Stromal cell of bone marrow (primary cell): Measurements from ENCODE around the gene AMOTL2.

Experiments
- DNase-seq: peaks from one replicate; pipeline ENCODE4 v3.0.0-alpha.2; 2012; ENCODE audit warnings: low read depth

Gene AMOTL2

GRCh38 chr3:134352031-134352671, 22.1 kb downstream of the AMOTL2 start:
- DNase-seq, result no peak

- DNase-seq, result no peak
Observed at GRCh38 chr3:134351427-134351826, 22.8 kb downstream of the AMOTL2 start.

- DNase-seq, result no peak
Observed at GRCh38 chr3:134350861-134351311, 23.4 kb downstream of the AMOTL2 start.

GRCh38 chr3:134350266-134350665, 24.0 kb downstream of the AMOTL2 start:
- no peak for DNase-seq

GRCh38 chr3:134348524-134348923, 25.7 kb downstream of the AMOTL2 start:
- DNase-seq, result peak; percentile 41

GRCh38 chr3:134347551-134347950, 26.7 kb downstream of the AMOTL2 start:
- no peak for DNase-seq

- no peak for DNase-seq
Observed at GRCh38 chr3:134346744-134347143, 27.5 kb downstream of the AMOTL2 start.

GRCh38 chr3:134345202-134345601, 29.0 kb downstream of the AMOTL2 start:
- DNase-seq, result no peak

- DNase-seq, result no peak
Observed at GRCh38 chr3:134344560-134344959, 29.7 kb downstream of the AMOTL2 start.

GRCh38 chr3:134342259-134342658, 32.0 kb downstream of the AMOTL2 start:
- DNase-seq, result no peak

GRCh38 chr3:134341389-134341788, 32.9 kb downstream of the AMOTL2 start:
- DNase-seq, result no peak

- DNase-seq, result no peak
Observed at GRCh38 chr3:134340982-134341365, 33.3 kb downstream of the AMOTL2 start.

- DNase-seq, result no peak
Observed at GRCh38 chr3:134340362-134340981, 33.8 kb downstream of the AMOTL2 start.

- no peak for DNase-seq
Observed at GRCh38 chr3:134339913-134340312, 34.3 kb downstream of the AMOTL2 start.

- no peak for DNase-seq
Observed at GRCh38 chr3:134339331-134339730, 34.9 kb downstream of the AMOTL2 start.

GRCh38 chr3:134338516-134339261, 35.6 kb downstream of the AMOTL2 start:
- DNase-seq, result no peak

GRCh38 chr3:134338201-134338512, 36.1 kb downstream of the AMOTL2 start:
- DNase-seq, result no peak

GRCh38 chr3:134337511-134338200, 36.6 kb downstream of the AMOTL2 start:
- DNase-seq, result no peak

- no peak for DNase-seq
Observed at GRCh38 chr3:134337071-134337482, 37.2 kb downstream of the AMOTL2 start.

- DNase-seq, result no peak
Observed at GRCh38 chr3:134336587-134336986, 37.7 kb downstream of the AMOTL2 start.

- no peak for DNase-seq
Observed at GRCh38 chr3:134334901-134335280, 39.4 kb downstream of the AMOTL2 start.

GRCh38 chr3:134334231-134334900, 39.9 kb downstream of the AMOTL2 start:
- no peak for DNase-seq
